BJ (cell line): ENCODE measurements around the gene ITPKA. TPM values are rescaled to one million over a fixed set of nuclear protein-coding genes. Genes with fewer than 3 reads are reported as not detected.

Experiments used
- CTCF ChIA-PET: fragments of 350-600 bp; formaldehyde crosslinking; extraction: SDS; loops from one replicate; lab custom pipeline; 2021; ENCODE audit warnings: antibody characterized with exemption, inconsistent platforms; lab: Yijun Ruan, JAX
- POLR2A ChIA-PET: fragments of 300-600 bp; sonication (Branson Sonifier 250); formaldehyde crosslinking; extraction: SDS; loops from one replicate; lab custom pipeline; 2021; ENCODE audit warnings: antibody characterized with exemption; lab: Charles Lee
- DNase-seq: peaks from one replicate; pipeline ENCODE4 v3.0.0-alpha.2; 2011; ENCODE audit warnings: low read depth
- H3K27me3 ChIP-seq: 2 replicates; pipeline ENCODE4 v1.6.0; 2011; ENCODE audit warnings: low read length; ENCODE audit not compliant: control insufficient read depth, insufficient read depth
- H3K36me3 ChIP-seq: 2 replicates; pipeline ENCODE4 v1.5.1; 2011; ENCODE audit warnings: low read length; ENCODE audit not compliant: control insufficient read depth, insufficient read depth
- H3K4me3 ChIP-seq: 2 replicates; pipeline ENCODE4 v1.5.1; 2011; ENCODE audit warnings: low read depth, mild to moderate bottlenecking, control low read depth, low read length
- polyA plus RNA-seq: library from polyadenylated mRNA; depleted of rRNA; stranded (reverse); fragments of >200 nt; gene quantifications from 2 replicates; pipeline ENCODE4 v1.2.3, GENCODE V29; 2011
- TF ChIP-seq, protein P1 (sequence below): IDR thresholded peaks from 2 replicates; pipeline ENCODE4 v1.5.1; 2011; ENCODE audit warnings: low read depth, mild to moderate bottlenecking, control low read depth, inconsistent platforms, low read length, moderate library complexity; ENCODE audit not compliant: insufficient read depth

ITPKA gene
- polyA plus RNA-seq, 1 experiment, result 0.59 TPM

DNA sequence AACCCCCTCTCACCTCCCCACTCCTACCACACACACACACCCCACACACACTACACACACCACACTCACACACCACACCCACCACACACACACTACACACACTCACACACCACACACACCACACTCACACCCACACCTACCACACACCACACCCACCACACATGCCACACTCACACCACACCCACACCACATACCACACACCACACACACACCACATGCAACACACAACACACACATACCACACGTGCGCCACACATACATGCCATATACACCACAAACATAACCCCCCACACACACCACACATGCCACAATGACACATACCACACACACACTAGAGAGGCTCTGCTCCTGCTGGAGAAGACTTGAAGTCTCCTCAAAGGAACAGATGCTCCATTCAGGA lies 5.9 kb upstream of the ITPKA start:
- TF ChIP-seq, protein P1, sequence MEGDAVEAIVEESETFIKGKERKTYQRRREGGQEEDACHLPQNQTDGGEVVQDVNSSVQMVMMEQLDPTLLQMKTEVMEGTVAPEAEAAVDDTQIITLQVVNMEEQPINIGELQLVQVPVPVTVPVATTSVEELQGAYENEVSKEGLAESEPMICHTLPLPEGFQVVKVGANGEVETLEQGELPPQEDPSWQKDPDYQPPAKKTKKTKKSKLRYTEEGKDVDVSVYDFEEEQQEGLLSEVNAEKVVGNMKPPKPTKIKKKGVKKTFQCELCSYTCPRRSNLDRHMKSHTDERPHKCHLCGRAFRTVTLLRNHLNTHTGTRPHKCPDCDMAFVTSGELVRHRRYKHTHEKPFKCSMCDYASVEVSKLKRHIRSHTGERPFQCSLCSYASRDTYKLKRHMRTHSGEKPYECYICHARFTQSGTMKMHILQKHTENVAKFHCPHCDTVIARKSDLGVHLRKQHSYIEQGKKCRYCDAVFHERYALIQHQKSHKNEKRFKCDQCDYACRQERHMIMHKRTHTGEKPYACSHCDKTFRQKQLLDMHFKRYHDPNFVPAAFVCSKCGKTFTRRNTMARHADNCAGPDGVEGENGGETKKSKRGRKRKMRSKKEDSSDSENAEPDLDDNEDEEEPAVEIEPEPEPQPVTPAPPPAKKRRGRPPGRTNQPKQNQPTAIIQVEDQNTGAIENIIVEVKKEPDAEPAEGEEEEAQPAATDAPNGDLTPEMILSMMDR, result no peak
- ChIA-PET POLR2A (no interaction called here), CTCF (no interaction called here)
- DNase-seq, result no peak
- Histone ChIP-seq H3K27me3 (no peaks in the 10 kb centered on the region), H3K36me3 (no peaks in the 10 kb centered on the region; the same call in 1 of the 2 replicates), H3K4me3 (no peak overlapping the region)

DNA sequence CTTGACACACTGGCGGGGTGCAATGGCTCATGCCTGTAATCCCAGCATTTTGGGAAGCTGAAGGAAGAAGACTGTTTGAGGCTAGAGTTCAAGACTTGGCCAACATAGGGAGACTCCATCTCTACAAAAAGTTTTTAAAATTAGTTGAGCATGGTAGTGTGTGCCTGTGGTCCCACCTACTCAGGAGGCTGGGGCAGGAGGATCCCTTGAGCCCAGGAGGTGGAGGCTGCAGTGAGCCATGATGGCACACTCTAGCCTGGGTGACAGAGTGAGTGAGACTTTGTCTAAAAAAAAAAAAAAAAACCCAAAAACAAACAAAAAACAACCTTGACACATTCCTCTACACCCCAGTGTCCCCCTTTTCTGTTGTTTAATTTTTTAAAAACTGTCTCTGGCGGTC lies 4.0 kb upstream of the ITPKA start:
- H3K27me3 ChIP-seq, result peaks cover 4% of the 10 kb centered on the region; the same call in 1 of the 2 replicates
- POLR2A ChIA-PET, result no interaction called here
- CTCF ChIA-PET, result interaction anchor here (1.2 kb wide), 1 partner anchor 45 kb away, joined by 3 read pairs; no protein-coding TSS in a partner anchor
- H3K36me3 ChIP-seq, result no peaks in the 10 kb centered on the region; the same call in 1 of the 2 replicates
- H3K4me3 ChIP-seq, result no peak overlapping the region
- TF ChIP-seq, protein P1, result no peak
- DNase-seq, result no peak

DNA sequence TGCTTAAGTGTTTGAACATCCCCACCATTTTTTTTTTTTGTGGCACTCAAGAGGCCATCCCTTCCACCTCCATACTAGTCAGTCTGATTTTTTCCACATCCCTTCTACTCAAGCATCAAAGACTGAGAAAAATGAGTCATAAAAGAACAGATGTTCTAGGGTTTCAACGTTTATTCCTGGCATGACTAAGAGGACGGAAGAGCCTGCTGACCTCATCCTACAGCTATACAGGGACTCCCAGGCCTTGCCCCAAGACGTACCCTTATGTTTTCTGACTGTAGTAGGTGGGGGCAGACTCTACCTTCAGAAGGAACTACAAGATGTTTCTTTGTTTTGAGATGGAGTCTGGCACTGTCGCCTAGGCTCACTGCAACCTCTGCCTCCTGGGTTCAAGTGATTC lies 3.3 kb upstream of the ITPKA start:
- DNase-seq, result peak; percentile 93
- H3K36me3 ChIP-seq, result no peaks in the 10 kb centered on the region; the same call in 1 of the 2 replicates
- H3K4me3 ChIP-seq, result no peak overlapping the region
- TF ChIP-seq, protein P1, result no peak
- ChIA-PET POLR2A (no interaction called here), CTCF (interaction anchor here (1.0 to 1.2 kb wide), 2 partner anchors 13 to 44 kb away, joined by 3 read pairs; no protein-coding TSS in a partner anchor)
- H3K27me3 ChIP-seq, result peaks cover 7% of the 10 kb centered on the region

DNA sequence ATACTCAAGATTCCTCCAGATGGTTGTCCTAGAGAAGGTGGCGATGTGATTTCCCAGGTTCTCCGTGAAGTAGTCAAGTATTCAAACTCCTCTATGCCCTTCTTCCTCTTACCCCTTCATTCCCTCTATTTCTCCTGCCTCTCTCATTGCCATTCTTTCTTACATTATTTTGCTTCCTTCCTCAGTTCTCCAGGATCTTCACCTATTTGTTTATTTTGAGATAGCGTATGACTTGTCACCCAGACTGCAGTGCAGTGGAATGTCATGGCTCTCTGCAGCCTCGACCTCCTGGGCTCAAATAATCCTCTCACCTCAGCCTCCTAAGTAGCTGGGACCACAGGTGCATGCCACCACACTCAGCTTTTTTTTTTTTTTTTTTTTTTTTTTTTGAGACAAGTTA lies 1.8 kb upstream of the ITPKA start:
- TF ChIP-seq, protein P1, result no peak
- Histone ChIP-seq H3K4me3 (no peak overlapping the region), H3K36me3 (no peaks in the 10 kb centered on the region), H3K27me3 (peaks cover 7% of the 10 kb centered on the region)
- ChIA-PET POLR2A (no interaction called here), CTCF (no interaction called here)
- no peak for DNase-seq

DNA sequence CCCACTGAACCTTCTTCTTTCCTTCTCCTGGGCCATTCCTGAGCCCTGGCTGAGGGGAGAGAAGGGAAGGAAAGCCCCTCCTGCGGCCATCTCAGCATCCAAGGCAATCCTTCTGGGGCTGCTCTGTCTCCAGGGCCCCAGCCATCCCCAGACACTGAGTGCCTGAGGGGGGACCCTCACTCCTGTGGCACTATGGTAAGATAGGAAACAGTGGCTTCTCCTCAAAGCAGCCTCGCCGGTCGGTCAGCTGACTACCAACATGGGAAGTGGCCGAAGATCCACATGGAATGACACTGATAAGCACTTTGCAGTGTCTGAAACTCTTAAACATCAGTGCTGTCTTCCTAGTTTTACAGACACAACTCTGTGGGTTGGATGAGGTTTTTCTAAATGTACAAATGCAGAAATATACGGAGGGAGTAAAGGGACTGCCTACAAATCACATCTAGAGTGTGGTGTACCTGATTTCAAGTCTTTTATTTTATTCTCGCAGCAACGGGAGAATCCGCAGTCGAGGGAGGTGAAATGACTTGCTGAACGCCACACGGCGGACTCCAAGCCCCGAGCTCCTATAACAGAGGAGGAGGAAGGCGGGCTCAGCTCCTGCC lies 973 bp upstream of the ITPKA start:
- TF ChIP-seq, protein P1, result no peak
- no peak for DNase-seq
- Histone ChIP-seq H3K27me3 (peaks cover 7% of the 10 kb centered on the region), H3K36me3 (no peaks in the 10 kb centered on the region), H3K4me3 (peak overlapping the region; percentile 57)
- CTCF ChIA-PET, result no interaction called here
- POLR2A ChIA-PET, result interaction anchor here (0.5 kb wide), 1 partner anchor 261 kb away, joined by 3 read pairs; the partner anchor contains the start of gene CHP1
